Jurkat, Clone E6-1 (cell line): ENCODE data around the gene FUT8.
"Not testable (repeated sequence)": the region's sequence is repeated elsewhere in the genome, so short reads cannot be mapped to it uniquely, and the experiment has no call there.

Experiments
- DNase-seq: peaks from one replicate; pipeline ENCODE4 v3.0.0-alpha.2; 2011; ENCODE audit warnings: low read depth, low spot score
- H3K4me3 ChIP-seq: 2 replicates; pipeline ENCODE4 v1.5.1; 2011; ENCODE audit warnings: mild to moderate bottlenecking, low read length, control low read depth, moderate library complexity

The FUT8 gene

GRCh38 chr14:65413739-65414045 lies 1.2 kb downstream of the FUT8 start:
- peak overlapping the region; percentile 67 for H3K4me3 ChIP-seq
- DNase-seq, result no peak

- no peak overlapping the region for H3K4me3 ChIP-seq
- no peak for DNase-seq
Observed at GRCh38 chr14:65414961-65415589, 2.5 kb downstream of the FUT8 start.

- DNase-seq, result no peak
- no peak overlapping the region for H3K4me3 ChIP-seq
Observed at GRCh38 chr14:65415613-65416012, 3.1 kb downstream of the FUT8 start.

- DNase-seq, result no peak
- no peak overlapping the region for H3K4me3 ChIP-seq
Observed at GRCh38 chr14:65419593-65420252, 7.2 kb downstream of the FUT8 start.

- no peak for DNase-seq
- H3K4me3 ChIP-seq, result no peak overlapping the region
Observed at GRCh38 chr14:65421201-65421981, 8.9 kb downstream of the FUT8 start.

- no peak for DNase-seq
- H3K4me3 ChIP-seq, result no peak overlapping the region
Observed at GRCh38 chr14:65422088-65422834, 9.7 kb downstream of the FUT8 start.

GRCh38 chr14:65423982-65424381 lies 11.5 kb downstream of the FUT8 start:
- no peak overlapping the region for H3K4me3 ChIP-seq
- no peak for DNase-seq

- no peak overlapping the region for H3K4me3 ChIP-seq
- DNase-seq, result no peak
Observed at GRCh38 chr14:65424531-65424930, 12.0 kb downstream of the FUT8 start.

GRCh38 chr14:65425885-65426284 lies 13.4 kb downstream of the FUT8 start:
- DNase-seq, result no peak
- no peak overlapping the region for H3K4me3 ChIP-seq

- not testable (repeated sequence) for DNase-seq, H3K4me3 ChIP-seq
Observed at GRCh38 chr14:65426902-65427301, 14.4 kb downstream of the FUT8 start.

GRCh38 chr14:65428691-65429090 lies 16.2 kb downstream of the FUT8 start:
- no peak for DNase-seq
- no peak overlapping the region for H3K4me3 ChIP-seq

GRCh38 chr14:65429757-65430156 lies 17.2 kb downstream of the FUT8 start:
- DNase-seq, result no peak
- no peak overlapping the region for H3K4me3 ChIP-seq

GRCh38 chr14:65431245-65431644 lies 18.7 kb downstream of the FUT8 start:
- no peak for DNase-seq
- no peak overlapping the region for H3K4me3 ChIP-seq

GRCh38 chr14:65431951-65432350 lies 19.4 kb downstream of the FUT8 start:
- H3K4me3 ChIP-seq, result no peak overlapping the region
- DNase-seq, result no peak

- H3K4me3 ChIP-seq, result no peak overlapping the region
Observed at GRCh38 chr14:65432361-65432948, 19.9 kb downstream of the FUT8 start.

GRCh38 chr14:65433157-65433556 lies 20.6 kb downstream of the FUT8 start:
- DNase-seq, result no peak
- H3K4me3 ChIP-seq, result no peak overlapping the region

More at GRCh38 chr14:65432361-65432948, 19.9 kb downstream of the FUT8 start:
- DNase-seq, result no peak

- no peak overlapping the region for H3K4me3 ChIP-seq
- DNase-seq, result no peak
Observed at GRCh38 chr14:65433646-65434045, 21.1 kb downstream of the FUT8 start.

- no peak overlapping the region for H3K4me3 ChIP-seq
- DNase-seq, result no peak
Observed at GRCh38 chr14:65434216-65434850, 21.8 kb downstream of the FUT8 start.
